ENCODE data around the gene ADAMTS2. TPM values are rescaled to one million over a fixed set of nuclear protein-coding genes. Genes with fewer than 3 reads are reported as not detected.

ADAMTS2 gene
- total and polyA plus RNA-seq, 2 of the 4 experiments (the other 2 are of a cell fraction) = 19.0 to 58.8 TPM

- TF ChIP-seq RAD21 (IDR thresholded peaks at IDR 0.05; ENCODE audit: low read length) (peak; percentile 25), CHD1 (IDR thresholded peaks at IDR 0.05; ENCODE audit: low read depth, low read length) (no peak), RFX5 (IDR thresholded peaks at IDR 0.05; ENCODE audit: low read depth, low read length) (no peak), CEBPB (IDR thresholded peaks at IDR 0.05; ENCODE audit: low read depth, low read length) (peak; percentile 99), ELK1 (IDR thresholded peaks at IDR 0.05; ENCODE audit: borderline replicate concordance, low read depth, low read length) (0 out of 2 replicates have a peak, but pooled peaks have one; percentile 18)
These were observed 79.6 kb downstream of the ADAMTS2 start (continued) for GRCh38 chr5:179265514-179266290.
